Effector memory CD8-positive, alpha-beta T cell (primary cell): ENCODE measurements around the gene KRT7.

Source experiments
- ATAC-seq: fragments of 150-1000 bp; cut with Tn5 transposase; replicated peaks from 2 replicates; pipeline ENCODE4 v1.10.0; 2021; ENCODE audit warnings: mild to moderate bottlenecking, moderate library complexity
- DNase-seq, 3 experiments: peaks; one replicate each; pipeline ENCODE4 v3.0.0; 2021
- H3K27ac Mint-ChIP-seq, 2 donors: one replicate each; pipeline ENCODE4 v1.8.0; 2022; ENCODE audit warnings: mild to moderate bottlenecking in 2 of 2, mixed read lengths in 2 of 2, moderate library complexity in 2 of 2
- H3K27me3 Mint-ChIP-seq, 2 donors: one replicate each; pipeline ENCODE4 v1.8.0; 2022; ENCODE audit warnings: mixed read lengths in 2 of 2
- H3K36me3 Mint-ChIP-seq: one replicate; pipeline ENCODE4 v1.8.0; 2022; ENCODE audit warnings: mild to moderate bottlenecking, moderate library complexity, mixed read lengths; ENCODE audit not compliant: insufficient read depth
- H3K4me1 Mint-ChIP-seq, 2 donors: one replicate each; pipeline ENCODE4 v1.8.0; 2022; ENCODE audit warnings: low read depth in 2 of 2, mixed read lengths in 2 of 2
- H3K4me3 Mint-ChIP-seq, 2 donors: one replicate each; pipeline ENCODE4 v1.8.0; 2022; ENCODE audit warnings: mild to moderate bottlenecking in 2 of 2, mixed read lengths in 2 of 2, moderate library complexity in 2 of 2
- H3K9me3 Mint-ChIP-seq, 2 donors: one replicate each; pipeline ENCODE4 v1.8.0; 2022; ENCODE audit warnings: mixed read lengths in 2 of 2
- total RNA-seq, 9 experiments: gene quantifications; one replicate each; lab custom pipeline; 2026; lab: John Stamatoyannopoulos, UW

KRT7 gene
- total RNA-seq: 0 to 2.6 (median 0.72) reads per million in 9 experiments

DNA sequence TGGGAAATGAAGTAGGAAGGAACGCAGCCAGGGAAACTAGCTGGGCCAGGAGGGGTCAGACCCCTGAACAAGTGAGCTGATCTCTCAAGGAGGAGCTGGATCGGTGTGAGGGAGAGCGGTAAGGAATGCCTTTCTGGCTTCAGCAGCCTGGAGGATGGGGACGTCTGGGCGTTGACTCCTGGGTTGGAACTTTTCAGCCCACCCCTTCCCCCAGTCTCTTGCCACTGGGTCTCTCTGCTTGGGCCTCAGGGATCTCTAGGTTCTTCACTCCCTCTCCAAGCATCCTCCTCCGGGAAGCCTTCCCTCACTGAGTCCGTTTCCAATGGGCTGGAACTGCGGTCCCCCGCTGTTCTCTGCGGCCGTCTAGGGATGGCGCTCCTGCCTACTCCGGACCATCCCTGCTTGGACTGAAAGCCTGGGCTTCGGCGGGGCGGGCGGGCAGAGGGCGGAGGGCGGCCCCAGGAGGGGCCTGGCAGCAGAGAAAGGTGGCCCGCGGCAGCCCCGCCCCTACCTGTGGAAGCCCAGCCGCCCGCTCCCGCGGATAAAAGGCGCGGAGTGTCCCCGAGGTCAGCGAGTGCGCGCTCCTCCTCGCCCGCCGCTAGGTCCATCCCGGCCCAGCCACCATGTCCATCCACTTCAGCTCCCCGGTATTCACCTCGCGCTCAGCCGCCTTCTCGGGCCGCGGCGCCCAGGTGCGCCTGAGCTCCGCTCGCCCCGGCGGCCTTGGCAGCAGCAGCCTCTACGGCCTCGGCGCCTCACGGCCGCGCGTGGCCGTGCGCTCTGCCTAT, at the start of gene KRT7:
Gene KRT7 (plus strand): TSS at position 570 of the 788 bp plus-strand sequence. CDS start 54 bp downstream, at position 624.
- Mint-ChIP-seq H3K4me1 (peaks cover 0 to 3% of the 10 kb centered on the region in 2 donors), H3K36me3 (no peaks in the 10 kb centered on the region), H3K27me3 (peaks cover 65 to 79% of the 10 kb centered on the region in 2 donors), H3K9me3 (no peaks in the 10 kb centered on the region), H3K27ac (no peak within 1 kb of the TSS), H3K4me3 (no peak within 1 kb of the TSS)
- DNase-seq: no peak
- ATAC-seq: no peak

DNA sequence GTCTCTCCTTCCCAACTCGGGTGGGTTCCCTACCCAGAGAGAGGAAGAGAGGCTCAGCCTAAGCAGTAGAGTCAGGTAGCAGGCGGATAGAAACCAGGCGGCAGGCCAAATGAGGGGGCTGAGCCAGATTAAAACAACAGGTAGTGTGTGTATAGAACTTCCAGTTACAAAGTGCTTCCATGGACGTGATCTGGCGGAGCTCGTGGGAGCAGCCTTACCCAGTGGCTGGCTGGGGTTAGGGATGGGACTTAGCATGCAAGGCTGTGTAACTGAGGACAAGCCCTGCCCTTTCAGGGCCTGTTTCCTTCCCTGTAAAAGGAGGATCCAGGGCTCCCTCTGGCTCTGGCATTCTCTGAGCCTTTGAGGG, 49.5 kb upstream of the KRT7 start:
- DNase-seq (no peak), ATAC-seq (no peak)
- H3K27me3 Mint-ChIP-seq: peaks cover 10 to 32% of the 10 kb centered on the region in 2 donors
- peaks cover 0 to 6% of the 10 kb centered on the region in 2 donors for H3K4me1 Mint-ChIP-seq
- H3K27ac Mint-ChIP-seq: no peak overlapping the region
- no peaks in the 10 kb centered on the region for H3K9me3 Mint-ChIP-seq
- H3K36me3 Mint-ChIP-seq: no peaks in the 10 kb centered on the region
- no peak overlapping the region for H3K4me3 Mint-ChIP-seq

DNA sequence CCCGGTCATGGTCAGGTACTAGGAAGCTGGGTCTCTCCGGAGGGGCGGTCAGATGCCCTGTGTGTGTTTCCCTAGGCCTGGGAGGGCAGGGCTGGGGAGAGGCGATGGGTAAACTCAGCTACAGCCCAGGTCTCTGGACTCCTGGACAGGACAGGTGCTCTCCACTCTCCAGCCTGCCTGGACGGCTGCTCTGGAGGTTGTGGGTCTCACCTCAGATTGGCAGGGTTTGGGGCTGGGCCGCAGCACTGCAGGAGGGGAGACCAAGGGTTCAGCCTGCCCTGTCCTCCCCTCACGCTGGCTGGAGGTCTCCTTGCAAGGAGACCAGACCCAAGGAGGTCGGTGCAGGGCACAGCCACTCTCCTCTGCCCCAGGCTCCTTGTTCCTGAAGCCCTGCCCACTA, 49.1 kb upstream of the KRT7 start:
- H3K36me3 Mint-ChIP-seq: no peaks in the 10 kb centered on the region
- H3K4me1 Mint-ChIP-seq: peaks cover 0 to 6% of the 10 kb centered on the region in 2 donors
- no peak for DNase-seq
- peaks cover 10 to 37% of the 10 kb centered on the region in 2 donors for H3K27me3 Mint-ChIP-seq
- no peak for ATAC-seq
- H3K4me3 Mint-ChIP-seq: no peak overlapping the region
- no peaks in the 10 kb centered on the region for H3K9me3 Mint-ChIP-seq
- no peak overlapping the region for H3K27ac Mint-ChIP-seq

DNA sequence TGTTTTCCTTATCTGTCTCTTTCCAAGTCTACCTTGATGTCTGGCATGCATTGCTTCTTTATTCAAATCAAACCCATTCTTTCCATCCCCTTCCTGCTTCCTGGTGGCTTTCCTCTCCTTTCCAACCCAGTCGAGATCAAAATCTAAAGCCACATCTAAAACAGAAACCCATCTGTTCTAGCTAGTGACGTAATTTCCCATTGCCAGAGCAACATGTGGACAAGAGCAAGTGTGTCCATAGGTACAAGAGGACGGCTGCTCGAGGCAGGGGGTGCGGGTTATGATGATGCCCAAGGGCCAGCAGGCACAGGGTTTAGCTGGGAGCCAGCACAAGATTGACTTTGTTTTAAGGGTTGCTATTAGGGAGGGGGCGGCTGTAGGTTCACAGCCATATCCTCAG, 48.2 kb upstream of the KRT7 start:
- no peak overlapping the region for H3K27ac Mint-ChIP-seq
- DNase-seq (no peak), ATAC-seq (no peak)
- no peaks in the 10 kb centered on the region for H3K9me3 Mint-ChIP-seq
- H3K4me3 Mint-ChIP-seq: no peak overlapping the region
- peaks cover 10 to 40% of the 10 kb centered on the region in 2 donors for H3K27me3 Mint-ChIP-seq
- no peaks in the 10 kb centered on the region for H3K36me3 Mint-ChIP-seq
- H3K4me1 Mint-ChIP-seq: peaks cover 0 to 6% of the 10 kb centered on the region in 2 donors

DNA sequence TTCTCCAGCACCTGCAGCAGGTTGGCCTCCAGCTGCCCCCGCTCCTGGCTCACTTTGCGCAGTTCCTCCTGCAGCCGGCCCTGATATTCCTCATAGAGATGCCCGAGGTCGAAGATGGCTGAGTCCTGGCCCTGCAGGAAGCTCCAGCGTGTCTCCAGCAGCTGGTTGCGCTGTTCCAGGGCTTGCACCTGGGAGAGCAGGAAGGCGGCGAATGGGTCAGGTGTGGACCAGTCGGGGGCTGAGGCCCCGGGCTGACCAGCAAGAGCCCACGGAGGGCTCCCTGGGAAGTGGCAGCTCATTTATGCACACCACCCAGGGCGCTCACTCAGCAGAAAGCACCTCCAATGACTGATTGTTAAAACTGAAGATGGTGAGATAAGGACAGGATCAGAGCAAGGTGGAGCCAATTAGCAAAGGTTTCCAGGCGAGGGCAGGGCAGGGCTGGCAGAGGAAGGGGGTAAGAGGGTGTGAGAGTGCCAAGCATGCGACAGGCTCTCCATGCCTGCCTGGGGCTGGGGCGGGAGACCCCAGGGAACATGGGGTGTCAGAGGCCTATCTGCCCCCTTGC, 47.6 kb upstream of the KRT7 start:
- H3K4me1 Mint-ChIP-seq: peaks cover 0 to 6% of the 10 kb centered on the region in 2 donors
- H3K27me3 Mint-ChIP-seq: peaks cover 9 to 39% of the 10 kb centered on the region in 2 donors
- no peak for ATAC-seq

GRCh38 chr12:52186118-52186840, 46.8 kb upstream of the KRT7 start:
- H3K27ac Mint-ChIP-seq: no peak overlapping the region
- H3K9me3 Mint-ChIP-seq: no peaks in the 10 kb centered on the region
- ATAC-seq: no peak
- H3K4me3 Mint-ChIP-seq: no peak overlapping the region
- H3K4me1 Mint-ChIP-seq: peaks cover 0 to 6% of the 10 kb centered on the region in 2 donors
- no peaks in the 10 kb centered on the region for H3K36me3 Mint-ChIP-seq
- H3K27me3 Mint-ChIP-seq: peaks cover under 1 to 39% of the 10 kb centered on the region in 2 donors
- DNase-seq: no peak

More for the DNA sequence above, 47.6 kb upstream of the KRT7 start:
- no peaks in the 10 kb centered on the region for H3K9me3 Mint-ChIP-seq
- H3K4me3 Mint-ChIP-seq: no peak overlapping the region
- H3K27ac Mint-ChIP-seq: no peak overlapping the region
- DNase-seq: no peak
- H3K36me3 Mint-ChIP-seq: no peaks in the 10 kb centered on the region

- H3K4me1 Mint-ChIP-seq: peaks cover 0 to 6% of the 10 kb centered on the region in 2 donors
- ATAC-seq: no peak
These were observed 45.8 kb upstream of the KRT7 start for GRCh38 chr12:52187206-52187605.

DNA sequence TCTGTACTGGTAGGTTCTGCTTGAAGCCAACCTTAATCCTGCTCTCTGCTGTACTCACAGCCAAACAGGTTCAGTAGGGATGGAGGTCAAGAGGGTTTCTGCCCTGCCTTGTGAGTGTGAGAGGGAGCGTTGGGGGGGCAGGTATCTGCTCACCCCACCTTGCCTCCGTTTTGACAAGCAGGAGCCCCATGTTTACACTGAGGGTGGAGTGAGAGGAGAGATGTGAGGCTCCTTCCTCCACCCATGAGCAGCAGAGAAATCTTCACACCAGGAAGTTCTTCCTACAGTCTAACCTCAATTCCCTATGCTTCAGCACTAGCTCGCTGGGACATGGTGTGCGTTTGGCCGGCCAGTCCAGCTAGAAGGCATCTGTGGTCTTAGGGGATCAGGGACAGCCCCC, 45.4 kb upstream of the KRT7 start:
- no peaks in the 10 kb centered on the region for H3K9me3 Mint-ChIP-seq
- peaks cover 3 to 37% of the 10 kb centered on the region in 2 donors for H3K27me3 Mint-ChIP-seq
- ATAC-seq (no peak), DNase-seq (no peak)
- H3K36me3 Mint-ChIP-seq: no peaks in the 10 kb centered on the region
- H3K4me3 Mint-ChIP-seq: no peak overlapping the region
- H3K4me1 Mint-ChIP-seq: peaks cover 0 to 6% of the 10 kb centered on the region in 2 donors
- H3K27ac Mint-ChIP-seq: no peak overlapping the region

More at GRCh38 chr12:52187206-52187605, 45.8 kb upstream of the KRT7 start:
- Mint-ChIP-seq H3K27me3 (peaks cover 0 to 35% of the 10 kb centered on the region in 2 donors), H3K4me3 (no peak overlapping the region), H3K36me3 (no peaks in the 10 kb centered on the region), H3K9me3 (no peaks in the 10 kb centered on the region), H3K27ac (no peak overlapping the region)
- no peak for DNase-seq

- H3K9me3 Mint-ChIP-seq: no peaks in the 10 kb centered on the region
- H3K36me3 Mint-ChIP-seq: no peaks in the 10 kb centered on the region
- H3K4me1 Mint-ChIP-seq: peaks cover 0 to 6% of the 10 kb centered on the region in 2 donors
- ATAC-seq: no peak
- no peak for DNase-seq
- peaks cover 10 to 47% of the 10 kb centered on the region in 2 donors for H3K27me3 Mint-ChIP-seq
- H3K4me3 Mint-ChIP-seq: no peak overlapping the region
- no peak overlapping the region for H3K27ac Mint-ChIP-seq
These were observed 44.4 kb upstream of the KRT7 start for GRCh38 chr12:52188658-52189057.

DNA sequence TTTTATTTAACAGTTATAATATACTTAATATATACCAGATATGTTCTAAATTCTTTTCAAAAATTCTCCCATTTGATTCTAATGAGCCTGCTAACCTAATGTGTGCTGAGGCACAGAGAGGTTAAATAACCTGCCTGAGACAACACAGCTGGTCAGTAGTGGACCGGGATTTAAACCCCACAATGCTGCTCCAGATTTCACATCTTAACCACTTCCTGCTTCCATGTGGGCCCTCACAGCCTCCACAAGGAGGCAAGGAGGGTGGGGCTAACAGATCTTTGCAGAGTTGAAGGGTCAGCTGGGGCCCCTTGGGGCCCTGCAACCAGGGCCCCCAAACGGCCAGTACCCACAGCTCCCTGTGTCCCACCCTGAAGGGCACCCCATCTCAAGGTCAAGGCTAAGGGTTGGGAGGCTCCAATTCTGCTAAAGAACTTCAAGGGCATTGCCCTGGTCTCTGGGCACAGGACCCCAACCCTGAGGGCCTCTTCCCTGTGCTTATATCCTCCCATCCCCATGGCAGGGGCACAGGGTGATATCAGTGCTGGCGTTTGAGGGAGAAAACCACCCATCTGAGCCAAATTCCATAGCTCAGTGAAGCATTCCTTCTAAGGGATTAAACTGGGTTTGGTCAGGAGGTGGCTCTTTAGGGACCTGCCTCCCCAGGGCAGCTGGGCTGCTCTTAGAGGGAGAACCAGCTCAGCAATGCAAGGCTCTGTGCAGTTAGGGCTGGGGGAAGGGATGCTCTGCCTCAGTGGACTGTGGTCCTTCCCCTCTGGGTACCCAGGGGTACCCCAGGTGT, 43.5 kb upstream of the KRT7 start:
- no peaks in the 10 kb centered on the region for H3K36me3 Mint-ChIP-seq
- ATAC-seq (no peak), DNase-seq (no peak)
- no peak overlapping the region for H3K27ac Mint-ChIP-seq
- no peaks in the 10 kb centered on the region for H3K9me3 Mint-ChIP-seq
- H3K4me3 Mint-ChIP-seq: no peak overlapping the region
- H3K27me3 Mint-ChIP-seq: peaks cover 12 to 56% of the 10 kb centered on the region in 2 donors
- peaks cover 0 to 6% of the 10 kb centered on the region in 2 donors for H3K4me1 Mint-ChIP-seq

DNA sequence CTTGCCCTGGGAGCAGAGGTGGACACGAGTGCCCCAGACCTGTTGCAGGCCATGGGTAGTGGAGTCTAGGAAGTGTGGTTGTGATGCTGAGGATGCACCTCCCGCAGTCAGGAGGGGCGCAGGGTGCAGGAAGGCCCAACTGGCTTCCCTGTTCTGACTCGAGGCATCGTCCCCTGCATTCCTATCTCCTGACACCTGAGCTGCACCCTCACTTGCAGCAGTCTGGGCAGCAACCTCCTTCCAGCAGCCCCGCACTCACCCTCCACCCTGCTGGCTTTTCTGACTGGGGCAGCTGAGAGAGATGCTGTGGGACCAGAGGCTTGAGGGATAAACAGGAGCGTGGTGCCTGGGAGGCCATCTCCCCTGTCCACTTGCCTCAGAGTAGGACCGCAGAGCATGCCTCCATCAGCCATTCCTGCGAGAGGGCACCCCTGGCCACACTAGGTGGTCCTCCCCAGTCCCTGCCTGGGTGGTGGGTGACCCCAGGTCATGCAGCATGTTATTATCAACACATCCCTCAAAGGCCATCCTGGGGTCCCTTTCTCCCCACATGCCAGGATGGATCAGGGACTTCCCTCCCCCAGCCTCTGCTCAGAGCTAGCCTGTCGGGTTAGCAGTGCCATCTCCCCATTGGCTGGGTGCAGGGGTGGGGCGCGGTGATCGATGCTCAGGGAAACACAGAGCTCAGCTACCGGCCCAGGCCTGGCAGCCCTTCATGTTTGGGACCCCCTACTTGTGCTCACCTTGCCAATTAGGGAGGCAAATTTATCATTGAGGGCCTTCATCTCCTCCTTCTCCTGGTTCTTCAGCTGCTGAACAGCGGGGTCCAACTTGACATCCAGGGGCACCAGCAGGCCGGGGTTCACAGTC, 41.9 kb upstream of the KRT7 start:
- DNase-seq (no peak), ATAC-seq (no peak)
- Mint-ChIP-seq H3K36me3 (no peaks in the 10 kb centered on the region), H3K4me1 (no peaks in the 10 kb centered on the region), H3K4me3 (no peak overlapping the region), H3K9me3 (no peaks in the 10 kb centered on the region), H3K27ac (no peak overlapping the region), H3K27me3 (peaks cover 22 to 71% of the 10 kb centered on the region in 2 donors)
